NCI-H748 (cell line): ENCODE measurements around the gene JUNB.

Experiments
- DNase-seq: peaks from one replicate; lab custom pipeline; 2025; ENCODE audit not compliant: unreplicated experiment; lab: John Stamatoyannopoulos, UW

JUNB gene

DNA sequence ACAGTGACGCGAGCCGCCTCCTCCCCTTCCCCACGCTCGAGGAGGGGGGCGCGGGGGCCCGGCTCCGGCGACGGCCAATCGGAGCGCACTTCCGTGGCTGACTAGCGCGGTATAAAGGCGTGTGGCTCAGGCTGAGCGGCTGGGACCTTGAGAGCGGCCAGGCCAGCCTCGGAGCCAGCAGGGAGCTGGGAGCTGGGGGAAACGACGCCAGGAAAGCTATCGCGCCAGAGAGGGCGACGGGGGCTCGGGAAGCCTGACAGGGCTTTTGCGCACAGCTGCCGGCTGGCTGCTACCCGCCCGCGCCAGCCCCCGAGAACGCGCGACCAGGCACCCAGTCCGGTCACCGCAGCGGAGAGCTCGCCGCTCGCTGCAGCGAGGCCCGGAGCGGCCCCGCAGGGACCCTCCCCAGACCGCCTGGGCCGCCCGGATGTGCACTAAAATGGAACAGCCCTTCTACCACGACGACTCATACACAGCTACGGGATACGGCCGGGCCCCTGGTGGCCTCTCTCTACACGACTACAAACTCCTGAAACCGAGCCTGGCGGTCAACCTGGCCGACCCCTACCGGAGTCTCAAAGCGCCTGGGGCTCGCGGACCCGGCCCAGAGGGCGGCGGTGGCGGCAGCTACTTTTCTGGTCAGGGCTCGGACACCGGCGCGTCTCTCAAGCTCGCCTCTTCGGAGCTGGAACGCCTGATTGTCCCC, at the start of gene JUNB:
Gene JUNB, plus strand, starts transcription at position 142 of the 706 bp plus-strand sequence. Its CDS starts 286 bp downstream, at position 428.
- DNase-seq, result peak; percentile 92

DNA sequence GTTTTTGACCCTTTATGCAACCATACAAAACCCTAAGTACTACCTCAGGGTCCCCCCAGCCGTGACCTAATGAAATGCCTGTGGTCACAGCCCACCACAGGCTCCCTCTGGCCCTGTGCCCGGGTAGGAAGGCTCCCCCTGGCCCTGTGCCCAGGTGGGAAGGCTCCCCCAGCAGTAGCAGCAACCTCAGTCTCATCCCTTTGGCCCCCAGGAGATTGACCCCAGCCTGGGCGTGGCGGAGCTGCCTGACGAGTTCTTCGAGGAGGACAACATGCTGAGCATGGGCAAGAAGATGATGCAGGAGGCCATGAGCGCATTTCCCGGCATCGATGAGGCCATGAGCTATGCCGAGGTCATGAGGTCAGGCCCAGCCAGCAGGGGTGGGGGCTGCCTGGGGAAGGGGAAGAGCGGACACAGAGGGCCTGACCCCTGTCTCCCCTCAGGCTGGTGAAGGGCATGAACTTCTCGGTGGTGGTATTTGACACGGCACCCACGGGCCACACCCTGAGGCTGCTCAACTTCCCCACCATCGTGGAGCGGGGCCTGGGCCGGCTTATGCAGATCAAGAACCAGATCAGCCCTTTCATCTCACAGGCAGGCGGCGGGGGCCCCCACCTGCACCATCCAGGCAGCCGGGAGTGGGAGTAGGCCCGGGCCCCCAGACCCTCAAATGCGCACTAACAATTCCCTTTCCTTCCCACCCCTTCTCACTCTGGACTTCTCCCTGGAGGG, 46.0 kb upstream of the JUNB start:
- DNase-seq, result no peak

DNA sequence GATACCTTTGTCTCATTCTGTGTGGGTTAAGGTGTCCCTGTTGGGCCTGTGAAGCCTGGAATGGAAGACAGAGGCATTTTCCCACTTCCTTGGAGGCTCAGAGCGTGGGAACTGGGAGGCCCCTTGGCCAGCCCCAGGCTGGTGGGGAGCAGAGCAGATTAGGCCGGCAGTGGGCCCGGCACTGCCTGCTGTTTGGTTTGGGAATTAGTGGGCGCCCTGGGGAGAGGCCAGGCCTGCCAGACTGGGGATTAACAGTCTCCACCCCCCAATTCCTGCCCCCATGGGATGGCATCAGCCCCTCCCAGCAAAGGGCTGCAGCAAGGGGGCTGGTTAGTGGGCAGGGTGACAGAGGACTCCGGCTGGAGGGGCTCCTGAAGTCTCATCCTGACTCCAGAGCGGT, 42.8 kb upstream of the JUNB start:
- no peak for DNase-seq

DNA sequence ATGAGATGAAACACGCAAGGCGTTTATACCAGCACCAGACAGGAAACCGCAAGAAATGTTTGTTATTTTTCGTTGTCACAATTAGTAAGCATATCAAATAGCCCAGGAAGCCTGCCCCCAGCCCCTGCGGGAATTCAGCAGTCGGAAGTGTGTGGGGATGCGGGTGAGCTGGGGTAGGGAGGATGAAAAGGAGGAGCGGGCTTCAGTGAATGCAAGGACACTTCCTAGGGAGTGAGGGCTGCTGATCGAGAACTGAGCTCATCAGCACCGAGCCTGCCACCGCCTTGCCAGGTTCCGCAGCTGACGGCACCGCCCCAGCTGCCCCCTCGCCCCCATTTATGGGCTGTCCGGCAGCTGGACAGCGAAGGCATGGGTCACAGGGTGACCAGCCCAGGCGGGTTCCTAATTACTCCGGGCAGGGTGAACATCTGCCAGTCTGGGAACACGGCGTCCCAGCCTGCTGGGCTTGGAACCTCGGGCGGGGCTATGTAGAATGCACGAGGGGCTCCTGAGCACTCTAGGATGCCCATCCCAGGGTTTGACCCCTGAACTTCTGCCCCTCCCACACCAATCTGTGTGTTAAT, 41.3 kb upstream of the JUNB start:
- DNase-seq, result peak; percentile 54

DNA sequence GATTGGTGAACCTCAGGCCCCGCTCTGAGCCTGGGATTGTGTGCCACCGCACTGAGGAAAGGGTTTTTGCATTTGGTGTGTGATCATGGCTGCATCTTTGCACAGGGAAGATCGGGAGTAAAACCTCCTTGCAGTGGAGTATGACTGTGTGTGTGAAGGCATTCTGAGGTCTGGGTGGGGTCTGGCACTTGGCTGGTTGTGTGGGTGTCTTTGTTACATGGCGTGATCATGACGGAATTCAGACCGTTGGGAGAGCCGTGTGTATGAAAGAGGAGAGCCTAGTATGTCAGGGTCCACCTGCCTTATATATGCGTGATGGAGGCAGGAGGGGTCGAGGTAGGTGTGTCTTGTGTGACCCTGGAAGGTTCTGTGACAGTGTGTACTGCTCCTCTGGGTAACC, 40.4 kb upstream of the JUNB start:
- DNase-seq, result no peak

DNA sequence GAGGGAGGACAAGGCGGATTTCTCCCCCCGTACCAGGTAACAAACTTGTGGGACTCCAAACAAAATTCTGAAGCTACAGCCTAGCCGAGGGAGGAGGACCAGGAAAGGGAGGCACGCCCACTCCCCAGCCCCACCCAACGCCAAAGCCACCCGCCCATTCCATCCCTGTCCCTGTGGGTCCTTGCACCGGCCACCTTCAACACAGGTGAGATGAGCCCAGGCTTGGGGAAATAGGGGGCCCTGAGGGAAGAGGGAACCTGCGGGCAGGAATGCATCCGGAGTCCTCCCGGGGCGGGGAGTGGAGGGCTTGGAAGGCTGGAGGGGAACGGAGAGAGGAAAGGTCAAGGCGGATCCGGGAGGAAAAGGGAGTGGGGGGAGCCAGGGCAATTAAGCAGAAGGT, 39.7 kb upstream of the JUNB start, which contains the start of gene BEST2:
Gene BEST2, plus strand, starts transcription at position 157 of the 400 bp plus-strand sequence. CDS start 802 bp downstream, outside the sequence.
- no peak for DNase-seq

DNA sequence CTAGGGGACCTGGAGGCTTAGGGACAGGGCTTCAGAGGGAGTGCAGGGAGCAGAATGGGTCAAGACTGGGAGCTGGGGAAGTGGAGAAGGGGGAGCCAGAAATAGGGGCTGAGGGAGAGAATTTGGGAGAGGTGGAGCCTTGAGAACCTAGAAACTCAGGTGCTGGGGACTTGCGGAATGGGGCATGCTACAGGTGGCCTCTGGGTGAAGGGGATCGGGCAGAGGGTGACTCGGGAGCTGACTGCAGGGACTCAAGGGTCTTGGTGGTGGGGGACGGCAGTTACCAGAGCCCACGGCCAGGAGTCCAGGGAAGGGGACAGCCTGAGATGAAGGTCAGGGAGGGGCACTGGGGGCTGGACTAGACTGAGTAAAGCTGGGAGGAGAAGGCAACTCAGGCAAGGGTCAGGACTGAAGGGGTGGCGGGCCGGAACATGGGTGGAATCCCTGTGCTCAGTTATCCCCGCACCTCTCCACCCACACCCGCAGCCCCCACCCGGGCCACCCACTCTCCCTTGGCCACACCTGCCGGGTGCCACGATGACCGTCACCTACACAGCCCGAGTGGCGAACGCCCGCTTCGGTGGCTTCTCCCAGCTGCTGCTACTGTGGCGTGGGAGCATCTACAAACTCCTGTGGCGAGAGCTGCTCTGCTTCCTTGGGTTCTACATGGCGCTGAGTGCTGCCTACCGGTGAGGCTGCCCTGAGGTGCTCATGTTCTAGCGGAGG, 39.1 kb upstream of the JUNB start:
- no peak for DNase-seq

DNA sequence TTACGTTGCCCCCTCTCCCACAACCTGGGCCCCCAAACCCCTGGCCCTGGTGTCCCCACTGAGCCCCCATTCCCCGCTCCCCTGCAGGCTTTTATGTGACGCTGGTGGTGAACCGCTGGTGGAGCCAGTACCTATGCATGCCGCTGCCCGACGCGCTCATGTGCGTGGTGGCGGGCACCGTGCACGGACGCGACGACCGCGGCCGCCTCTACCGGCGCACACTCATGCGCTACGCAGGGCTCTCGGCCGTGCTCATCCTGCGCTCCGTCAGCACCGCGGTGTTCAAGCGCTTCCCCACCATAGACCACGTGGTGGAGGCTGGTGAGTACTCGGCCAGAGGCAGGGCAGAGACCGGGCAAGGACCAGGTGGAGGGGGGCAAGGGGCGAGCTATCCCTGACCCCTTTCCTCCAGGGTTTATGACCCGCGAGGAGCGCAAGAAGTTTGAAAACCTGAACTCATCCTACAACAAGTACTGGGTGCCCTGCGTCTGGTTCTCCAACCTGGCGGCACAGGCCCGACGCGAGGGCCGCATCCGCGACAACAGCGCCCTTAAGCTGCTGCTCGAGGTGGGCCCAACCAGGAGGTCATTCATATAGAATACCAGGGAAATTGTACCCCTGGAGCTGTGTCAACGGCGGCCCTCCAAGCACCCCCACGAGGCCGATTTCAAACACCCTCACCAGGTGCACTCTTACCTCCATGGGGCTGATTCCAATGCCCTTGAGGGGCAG, 36.7 kb upstream of the JUNB start:
- DNase-seq, result no peak

DNA sequence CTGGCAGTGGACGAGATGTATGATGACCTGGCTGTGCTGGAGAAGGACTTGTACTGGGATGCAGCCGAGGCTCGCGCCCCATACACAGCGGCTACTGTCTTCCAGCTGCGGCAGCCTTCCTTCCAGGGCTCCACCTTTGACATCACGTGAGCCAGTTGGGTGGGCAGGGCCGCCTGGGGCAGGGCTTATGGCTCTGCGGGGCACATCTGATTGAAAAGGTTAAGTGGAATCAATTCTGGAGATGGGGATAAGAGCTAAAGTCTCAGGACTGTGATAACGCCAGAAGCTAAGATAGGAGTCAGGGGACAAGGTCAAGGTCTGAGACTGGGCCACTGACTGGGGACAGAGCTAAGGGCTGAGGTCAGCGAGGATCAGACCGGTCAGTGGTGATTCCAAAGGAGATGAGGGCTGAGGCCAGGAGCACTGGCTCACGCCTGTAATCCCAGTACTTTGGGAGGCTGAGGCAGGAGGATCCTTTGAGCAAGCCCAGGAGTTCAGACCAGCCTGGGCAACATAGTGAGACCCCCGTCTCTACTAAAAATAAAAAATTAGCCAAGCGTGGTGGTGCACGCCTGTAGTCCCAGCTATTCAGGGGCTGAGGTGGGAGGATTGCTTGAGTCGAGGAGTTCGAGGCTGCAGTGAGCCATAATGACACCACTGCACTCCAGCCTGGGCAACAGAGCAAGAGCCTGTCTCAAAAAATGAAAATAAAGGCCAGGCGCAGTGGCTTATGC, 35.0 kb upstream of the JUNB start:
- DNase-seq, result no peak

DNA sequence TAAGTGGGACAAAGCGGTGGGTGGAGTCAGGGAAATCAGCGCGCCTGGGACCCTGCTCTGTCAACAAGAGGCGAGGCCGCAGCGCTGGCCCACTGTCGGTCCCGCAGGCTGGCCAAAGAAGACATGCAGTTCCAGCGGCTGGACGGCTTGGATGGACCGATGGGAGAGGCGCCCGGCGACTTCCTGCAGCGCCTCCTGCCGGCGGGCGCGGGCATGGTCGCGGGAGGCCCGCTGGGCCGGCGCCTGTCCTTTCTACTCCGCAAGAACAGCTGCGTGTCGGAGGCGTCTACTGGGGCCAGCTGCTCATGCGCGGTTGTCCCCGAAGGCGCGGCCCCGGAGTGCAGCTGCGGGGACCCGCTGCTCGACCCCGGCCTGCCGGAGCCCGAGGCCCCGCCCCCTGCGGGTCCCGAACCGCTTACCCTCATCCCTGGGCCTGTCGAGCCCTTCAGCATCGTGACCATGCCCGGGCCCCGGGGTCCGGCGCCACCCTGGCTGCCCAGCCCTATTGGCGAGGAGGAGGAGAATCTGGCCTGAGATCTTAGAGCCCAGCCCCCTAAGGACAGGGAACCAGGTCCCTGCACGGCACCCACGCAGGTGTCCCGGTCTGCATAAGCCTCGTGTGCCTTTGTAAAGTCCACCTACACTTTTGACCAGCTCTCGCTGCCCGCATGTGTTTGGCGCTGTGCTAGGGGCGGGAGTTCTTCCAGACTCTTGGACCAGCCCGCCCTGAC, 33.6 kb upstream of the JUNB start:
- peak; percentile 74 for DNase-seq

DNA sequence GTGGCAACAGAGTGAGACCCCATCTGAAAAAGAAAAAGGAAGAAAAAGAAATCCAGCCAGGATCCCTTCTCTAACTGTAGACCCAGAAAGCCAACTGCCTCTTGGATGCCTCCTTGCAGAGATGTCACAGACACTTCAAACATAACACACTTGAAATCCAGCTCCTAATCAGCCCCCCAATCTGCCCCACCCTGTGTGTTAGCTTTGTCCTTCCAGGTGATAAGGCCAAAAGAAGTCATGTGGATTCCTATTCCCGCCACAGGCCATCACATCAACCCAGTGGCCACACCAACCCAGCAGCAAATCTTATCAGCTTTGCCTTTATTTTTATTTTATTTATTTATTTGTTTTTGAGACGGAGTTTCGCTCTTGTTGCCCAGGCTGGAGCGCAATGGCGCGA, 31.6 kb upstream of the JUNB start:
- DNase-seq, result no peak

DNA sequence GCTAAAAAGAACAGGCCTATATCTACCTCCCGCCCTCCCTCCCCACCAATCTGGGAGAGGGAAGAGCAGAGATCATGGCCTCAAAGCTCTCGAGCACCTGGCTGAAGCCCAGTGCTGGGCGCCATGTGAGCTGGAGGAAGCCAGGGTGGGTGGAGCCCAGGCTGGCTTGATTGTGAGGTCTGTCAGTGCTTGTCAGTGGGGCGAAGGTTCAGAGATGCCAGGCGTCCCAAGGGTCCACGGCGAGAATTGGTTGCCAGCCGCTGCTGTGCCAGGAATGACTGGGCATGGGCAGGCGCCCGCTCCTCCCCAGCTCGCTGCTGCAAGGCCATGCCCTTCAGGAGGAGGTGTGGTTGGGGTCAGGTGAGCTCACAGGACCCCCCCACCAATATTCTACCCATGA, 28.2 kb upstream of the JUNB start:
- DNase-seq, result no peak

DNA sequence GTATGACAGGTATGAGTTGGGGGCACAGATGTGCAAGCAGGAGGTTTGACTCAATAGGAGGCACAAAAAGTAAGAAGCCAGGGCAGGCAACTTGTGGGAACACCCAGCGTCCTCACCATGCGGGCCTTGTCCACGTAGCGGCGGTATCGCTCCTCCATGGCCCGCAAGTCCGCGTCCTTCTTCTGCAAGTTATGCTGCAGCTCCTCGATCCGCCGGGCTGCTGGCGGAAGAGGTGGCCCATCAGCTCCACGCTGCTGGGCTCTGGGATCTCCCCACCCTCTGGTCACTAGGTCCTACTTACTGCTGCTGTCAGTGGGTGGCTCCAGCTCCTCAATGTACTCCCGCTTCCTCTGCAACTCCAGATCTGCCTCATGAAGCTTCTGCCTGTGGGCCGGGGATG, 26.6 kb upstream of the JUNB start:
- DNase-seq, result no peak

DNA sequence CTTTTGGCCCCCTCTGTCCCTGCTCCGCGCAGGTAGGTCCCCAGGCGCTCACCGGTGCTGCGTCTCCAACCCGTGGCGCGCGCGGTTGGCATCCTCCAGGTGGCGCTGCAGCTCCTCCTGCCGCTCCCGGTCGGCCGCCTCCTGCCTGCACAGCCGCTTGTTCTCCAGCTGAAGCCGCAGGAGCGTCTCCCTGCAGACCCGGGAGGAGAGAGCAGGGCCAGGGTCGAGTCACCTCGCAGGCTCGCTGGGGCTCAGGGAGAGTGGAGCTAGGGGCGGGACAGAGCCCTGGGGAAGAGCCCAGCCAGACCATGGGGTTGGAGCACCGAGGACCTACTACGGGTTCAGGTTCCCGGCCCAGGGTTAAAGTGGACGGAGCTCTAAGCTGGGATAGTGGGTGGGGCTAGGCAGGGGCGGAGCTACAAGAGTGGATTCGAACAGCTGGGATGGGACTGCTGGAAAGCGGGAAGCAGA, 25.2 kb upstream of the JUNB start:
- DNase-seq, result peak; percentile 66

DNA sequence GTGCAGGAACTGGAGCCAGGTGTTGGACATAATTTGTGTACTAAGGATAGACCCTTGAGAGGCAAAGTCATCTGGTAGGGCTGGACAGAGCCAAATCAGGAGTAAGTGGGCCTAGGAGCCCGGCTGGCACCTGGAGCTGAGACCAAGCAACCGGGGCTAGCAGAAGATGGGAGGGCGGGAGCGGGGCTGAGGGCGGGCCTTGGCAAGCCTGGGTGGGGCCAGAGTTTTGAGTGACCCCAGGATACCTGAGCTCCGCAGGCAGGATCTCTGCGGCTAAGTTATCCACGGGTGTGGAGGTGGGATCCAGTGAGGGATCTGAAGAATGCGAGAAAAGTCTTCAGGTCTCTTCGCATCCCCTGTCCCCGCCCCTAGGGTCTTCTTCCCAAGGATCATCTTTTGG, 24.1 kb upstream of the JUNB start:
- DNase-seq, result no peak

DNA sequence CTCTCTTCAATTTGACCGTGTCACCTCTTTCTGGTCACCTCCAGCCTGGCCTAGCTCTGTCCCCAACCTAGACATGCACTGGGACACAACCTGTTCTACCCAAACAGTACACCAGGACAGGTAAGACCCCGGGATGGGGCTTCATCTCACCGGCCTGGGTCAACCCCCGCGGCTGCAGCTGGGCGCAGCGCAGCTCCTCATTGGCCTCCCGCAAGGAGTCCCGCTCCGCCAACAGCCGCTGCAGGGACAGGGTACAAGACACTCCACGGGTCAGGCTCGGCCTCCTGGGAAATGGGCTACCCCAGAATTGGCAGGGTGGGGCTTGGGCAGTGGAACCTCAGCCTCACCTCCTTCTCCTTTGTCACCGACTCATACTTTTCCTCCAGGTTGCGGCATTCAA, 23.6 kb upstream of the JUNB start:
- no peak for DNase-seq

DNA sequence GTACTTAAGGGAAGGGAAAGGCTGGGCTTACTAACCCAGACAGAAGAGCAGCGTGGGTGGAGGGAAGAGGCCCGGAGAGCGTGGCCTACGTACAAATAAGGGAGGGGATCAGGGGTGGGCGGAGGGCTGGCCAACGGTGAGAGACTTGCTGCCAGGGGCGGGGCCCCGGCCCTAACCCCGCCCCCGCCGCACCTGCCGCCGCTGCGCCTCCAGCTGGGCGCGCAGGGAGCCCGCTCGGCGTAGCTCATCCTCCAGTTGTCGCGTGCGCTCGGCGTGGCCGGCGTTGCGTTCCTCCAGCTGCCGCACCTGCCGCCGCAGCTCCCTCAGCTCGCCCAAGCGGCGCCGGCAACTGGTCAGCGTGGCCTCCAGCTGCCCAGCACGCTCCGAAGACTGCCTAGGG, 21.6 kb upstream of the JUNB start:
- peak; percentile 92 for DNase-seq

DNA sequence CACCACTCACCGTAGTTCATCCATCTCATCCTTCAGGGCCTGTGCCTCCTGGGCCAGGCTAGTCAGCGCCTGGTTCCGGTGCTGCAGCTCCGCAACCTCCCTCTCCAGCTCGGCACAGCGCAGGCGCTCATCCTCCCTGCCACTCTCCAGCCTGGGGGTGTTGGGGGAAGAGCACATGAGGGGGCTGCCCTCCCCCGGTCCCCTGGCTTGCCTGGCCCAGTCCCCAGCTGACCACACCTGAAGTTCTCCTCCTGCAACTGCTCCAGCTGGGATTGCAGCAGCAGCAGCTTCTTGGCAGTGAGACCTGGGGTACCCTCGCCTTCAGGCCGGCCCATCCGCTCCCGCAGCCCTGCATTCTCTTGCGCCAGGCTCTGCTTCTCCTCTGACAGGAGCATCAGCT, 20.4 kb upstream of the JUNB start:
- DNase-seq, result no peak

DNA sequence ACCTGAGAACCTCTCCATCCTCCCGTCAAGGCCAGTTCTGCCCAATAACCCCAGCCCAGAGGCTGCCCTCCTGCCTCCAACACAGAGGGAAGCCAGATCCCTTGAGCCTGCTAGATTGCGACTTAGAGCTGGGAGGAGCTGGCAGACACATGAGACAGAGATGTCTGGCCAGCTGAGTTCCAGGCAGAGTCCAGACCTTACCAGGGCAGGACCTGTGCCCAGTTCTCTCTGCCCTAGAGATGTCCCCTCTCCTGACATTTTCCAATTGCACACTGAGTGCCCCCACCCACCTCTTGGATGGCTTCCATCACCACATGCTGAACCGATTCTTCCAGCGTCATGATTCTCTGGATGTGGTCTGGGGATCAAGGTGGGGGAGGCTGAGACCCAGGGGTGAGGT, 19.0 kb upstream of the JUNB start:
- no peak for DNase-seq
